Daoy (cell line): ENCODE data around the gene FAM216B. TPM values are rescaled to one million over a fixed set of nuclear protein-coding genes. Genes with fewer than 3 reads are reported as not detected.
"Not testable (repeated sequence)": the region's sequence is repeated elsewhere in the genome, so short reads cannot be mapped to it uniquely, and the experiment has no call there.

Experiments
- DNase-seq: peaks from one replicate; pipeline ENCODE4 v3.0.0-alpha.2; 2015; ENCODE audit warnings: low read depth
- total RNA-seq: library from RNA; depleted of rRNA; stranded (reverse); fragments of >200 nt; shearing (Covaris generic); gene quantifications from 2 replicates; pipeline ENCODE4 v1.2.3, GENCODE V29; 2014; rRNA removed

Gene FAM216B
- total RNA-seq: not detected in 2 replicates

GRCh38 chr13:42781352-42781751 lies at the start of gene FAM216B:
TSS of gene FAM216B (plus strand) at chr13:42781584. CDS start at chr13:42784068, 2,484 bp downstream.
- DNase-seq: no peak

- no peak for DNase-seq
These were observed 49.3 kb upstream of the FAM216B start for GRCh38 chr13:42732073-42732472.

- no peak for DNase-seq
These were observed 48.3 kb upstream of the FAM216B start for GRCh38 chr13:42733046-42733445.

DNA sequence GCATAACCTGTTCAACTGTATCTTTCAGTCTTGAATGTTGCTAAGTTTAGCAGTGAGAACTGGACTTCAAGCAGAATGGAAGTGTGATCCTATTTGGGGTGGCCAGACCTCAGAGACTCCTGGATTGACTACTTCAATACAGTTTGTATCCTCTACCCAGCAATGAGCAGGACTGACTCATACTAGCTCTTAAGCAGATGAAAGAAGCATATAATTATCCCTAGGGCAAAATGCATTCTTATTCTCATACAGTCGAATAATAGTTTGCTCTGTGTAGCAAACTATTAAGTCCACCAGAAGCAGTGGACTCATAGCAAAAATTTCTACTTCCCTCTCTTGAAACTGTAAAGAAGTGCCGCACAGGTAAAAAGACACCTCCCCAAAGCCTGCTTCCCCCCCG lies 46.4 kb upstream of the FAM216B start:
- no peak for DNase-seq

- DNase-seq: peak; percentile 2
These were observed 40.6 kb upstream of the FAM216B start for GRCh38 chr13:42740753-42741152.

- DNase-seq: no peak
These were observed 39.5 kb upstream of the FAM216B start for GRCh38 chr13:42741914-42742313.

DNA sequence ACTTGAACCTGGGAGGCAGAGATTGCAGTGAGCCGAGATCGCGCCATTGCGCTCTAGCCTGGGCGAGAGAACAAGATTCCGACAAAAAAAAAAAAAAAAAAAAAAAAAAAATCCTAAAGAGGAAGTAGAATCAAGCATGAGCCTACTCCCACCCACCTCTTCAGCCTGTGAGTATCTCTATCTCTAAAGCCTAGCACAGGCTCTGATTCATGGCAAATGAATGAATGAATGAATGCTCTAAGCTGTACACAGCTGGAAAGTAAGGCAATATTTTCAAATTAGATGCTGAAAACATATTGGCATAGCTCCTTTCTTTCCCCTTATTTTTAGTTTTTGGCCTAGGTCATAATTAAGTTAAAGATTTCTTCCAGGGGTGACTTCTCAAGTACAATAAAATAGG lies 35.7 kb upstream of the FAM216B start:
- no peak for DNase-seq

- DNase-seq: no peak
These were observed 34.5 kb upstream of the FAM216B start for GRCh38 chr13:42746866-42747265.

GRCh38 chr13:42747399-42747873 lies 33.9 kb upstream of the FAM216B start:
- peak; percentile 22 for DNase-seq

DNA sequence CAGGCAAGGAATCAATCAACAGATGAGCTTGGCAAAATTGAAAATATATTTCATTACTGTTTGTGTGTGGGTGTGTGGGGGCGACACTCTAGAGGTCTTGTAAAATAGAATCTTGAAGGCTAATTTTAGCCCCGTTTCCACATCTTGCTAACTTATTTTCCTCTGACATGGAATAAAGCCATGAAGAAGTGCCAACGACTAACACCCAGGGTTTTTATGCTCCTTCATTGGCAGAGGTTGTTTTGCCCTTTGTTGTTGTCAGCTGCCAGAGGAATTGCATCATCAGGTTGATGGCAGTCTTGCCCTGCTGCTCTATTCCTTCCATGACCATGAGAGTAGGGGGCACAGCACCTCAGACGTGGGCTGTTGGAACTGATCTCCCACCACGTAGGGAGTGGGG lies 30.6 kb upstream of the FAM216B start:
- no peak for DNase-seq

DNA sequence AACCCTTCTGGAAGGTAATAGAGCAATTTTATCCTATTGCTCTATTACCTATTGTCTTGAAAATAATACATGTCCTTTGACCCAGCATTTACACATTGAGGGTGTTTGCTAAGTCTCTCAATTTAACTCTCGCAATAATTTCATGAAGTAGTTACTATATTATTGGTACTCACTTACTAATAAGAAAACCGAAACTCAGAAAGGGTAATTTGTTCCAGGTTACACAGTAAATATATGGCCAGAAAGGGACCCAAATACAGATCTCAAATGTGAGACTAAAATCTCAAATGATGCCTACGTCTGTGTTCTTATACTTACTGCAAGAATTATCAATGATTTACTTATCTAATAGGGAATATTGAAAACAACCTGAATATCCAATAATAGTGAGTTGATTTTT lies 29.7 kb upstream of the FAM216B start:
- DNase-seq: no peak

DNA sequence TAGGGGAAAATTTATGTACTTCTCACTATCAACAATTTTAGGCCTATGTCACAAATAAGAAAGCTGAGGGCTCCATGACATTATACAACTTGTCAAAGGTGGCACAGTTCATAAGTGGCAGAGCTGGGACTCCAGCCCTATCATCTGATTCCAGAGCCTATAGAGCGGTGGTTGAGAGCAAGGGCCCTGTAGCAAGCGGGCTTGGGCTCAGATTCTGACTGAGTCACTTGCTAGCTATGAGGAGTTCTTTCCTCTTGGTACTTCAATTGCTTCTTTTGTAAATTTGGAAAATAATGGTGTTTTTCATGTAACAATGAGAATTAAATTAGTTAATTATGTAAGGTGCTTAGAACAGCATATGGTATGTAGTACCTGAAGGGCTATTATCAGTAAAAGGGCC lies 28.7 kb upstream of the FAM216B start:
- no peak for DNase-seq

GRCh38 chr13:42753697-42754096 lies 27.7 kb upstream of the FAM216B start:
- no peak for DNase-seq

DNA sequence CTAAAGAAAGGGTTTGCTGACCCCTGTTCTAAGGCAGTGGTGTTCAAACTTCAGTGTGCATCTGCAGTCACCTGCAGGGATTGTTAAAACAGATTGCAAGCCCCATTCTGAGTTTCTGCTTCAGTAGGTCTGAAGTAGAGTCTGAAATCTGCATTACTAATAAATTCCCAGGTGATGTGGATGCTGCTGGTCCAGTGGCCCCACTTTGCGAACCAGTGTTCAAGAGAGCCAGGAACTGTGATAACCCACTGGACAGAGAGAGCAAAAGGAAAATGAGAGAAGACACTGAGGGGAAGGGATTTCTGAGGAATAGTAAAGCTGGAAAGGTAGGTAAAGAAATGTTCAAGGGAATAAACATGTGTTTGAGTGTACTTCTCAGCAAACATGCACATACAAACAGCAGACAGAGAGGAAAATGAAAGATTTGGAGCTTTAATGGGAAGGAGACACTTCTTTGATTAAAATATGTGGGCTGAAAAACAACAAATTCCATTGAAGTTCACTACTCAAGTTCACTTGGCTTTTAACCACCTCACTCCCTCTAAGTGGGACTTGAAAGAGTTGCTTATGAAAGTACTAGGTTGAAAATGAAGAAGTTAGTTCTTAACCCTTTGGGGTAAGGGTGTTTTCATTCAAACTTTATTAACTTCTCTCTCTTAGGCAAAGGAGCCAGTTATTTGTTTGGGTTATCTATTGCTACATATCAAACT lies 26.4 kb upstream of the FAM216B start:
- DNase-seq: no peak

DNA sequence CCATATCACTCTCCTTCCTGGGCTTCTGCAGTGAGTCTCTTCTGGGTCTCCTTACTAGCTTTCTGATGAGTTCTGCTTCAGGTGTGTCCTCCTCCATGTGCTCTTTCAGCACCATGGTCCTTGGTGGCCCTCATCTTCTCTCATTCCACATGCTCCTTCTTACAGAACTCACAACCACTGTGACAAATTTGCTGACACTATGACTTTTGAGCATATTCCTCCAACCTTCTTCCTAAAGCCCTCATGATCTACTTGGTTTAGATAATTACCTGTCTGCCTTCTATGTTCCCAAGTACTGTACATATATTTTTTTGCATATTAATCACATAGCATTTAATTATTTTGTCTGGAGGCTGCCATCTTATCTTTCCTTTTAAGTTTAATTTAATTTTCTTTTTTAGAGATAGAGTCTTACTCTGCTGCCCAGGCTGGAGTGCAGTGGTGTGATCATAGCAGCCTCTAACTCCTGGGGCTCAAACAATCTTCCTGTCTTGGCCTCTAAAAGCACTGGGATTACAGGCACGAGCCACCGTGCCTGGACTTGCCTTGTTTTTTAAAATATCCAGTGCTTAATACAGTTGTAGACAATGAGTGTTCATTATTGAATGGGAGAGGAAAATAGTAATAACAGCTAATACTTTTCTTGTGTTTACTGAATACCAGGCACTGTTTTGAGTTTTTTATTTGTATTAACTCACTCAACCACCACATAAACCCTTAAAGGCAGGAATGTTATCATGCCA lies 23.5 kb upstream of the FAM216B start:
- DNase-seq: no peak

DNA sequence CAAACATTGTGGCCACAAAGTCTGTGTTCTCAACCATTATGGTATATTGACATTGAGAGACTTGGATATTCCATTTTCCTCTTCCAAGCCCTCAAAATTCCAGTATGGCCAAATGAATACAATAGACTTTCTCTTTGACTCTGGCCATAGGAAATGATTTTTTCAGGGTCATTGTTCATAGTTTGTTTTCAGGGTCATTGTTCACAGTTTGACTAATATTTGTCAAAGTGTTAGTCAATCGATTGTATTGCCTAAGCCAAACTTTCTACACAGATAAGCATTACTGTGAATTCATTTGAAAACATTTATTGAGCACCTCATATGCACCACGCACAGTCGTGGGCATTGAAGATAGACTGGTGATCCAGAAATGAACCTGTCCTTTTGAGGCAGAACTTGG lies 22.9 kb upstream of the FAM216B start:
- no peak for DNase-seq

GRCh38 chr13:42760951-42761350 lies 20.4 kb upstream of the FAM216B start:
- no peak for DNase-seq

GRCh38 chr13:42762251-42762650 lies 19.1 kb upstream of the FAM216B start:
- DNase-seq: no peak

- no peak for DNase-seq
These were observed 18.5 kb upstream of the FAM216B start for GRCh38 chr13:42762917-42763316.

DNA sequence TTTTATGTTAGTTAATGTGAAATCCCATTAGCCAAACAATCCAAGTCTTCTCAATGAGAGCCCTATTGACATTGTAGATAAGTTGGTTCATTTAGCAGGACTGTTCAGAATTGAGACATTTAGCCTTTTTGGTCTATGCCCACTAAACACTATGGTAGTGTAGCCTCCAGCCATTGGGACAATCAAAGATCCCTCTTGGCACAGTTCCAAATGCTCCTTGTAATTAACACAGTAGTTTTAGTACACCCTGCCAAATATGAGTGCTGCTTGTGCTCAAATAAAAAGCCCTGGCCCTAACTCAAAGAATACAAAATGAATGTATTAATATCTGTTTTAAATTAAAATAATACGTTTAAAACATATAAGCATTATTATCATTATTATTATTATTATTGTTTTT lies 15.4 kb upstream of the FAM216B start:
- no peak for DNase-seq

GRCh38 chr13:42769650-42770049 lies 11.7 kb upstream of the FAM216B start:
- no peak for DNase-seq

GRCh38 chr13:42776558-42776957 lies 4.8 kb upstream of the FAM216B start:
- DNase-seq: not testable (repeated sequence)

GRCh38 chr13:42777467-42777866 lies 3.9 kb upstream of the FAM216B start:
- DNase-seq: no peak
